Epidermal melanocyte (primary cell): ENCODE results near the gene CD300LF.

Source experiments
- DNase-seq: peaks from one replicate; pipeline ENCODE4 v3.0.0; 2011; ENCODE audit warnings: low spot score; ENCODE audit not compliant: insufficient read length

The CD300LF gene

DNA sequence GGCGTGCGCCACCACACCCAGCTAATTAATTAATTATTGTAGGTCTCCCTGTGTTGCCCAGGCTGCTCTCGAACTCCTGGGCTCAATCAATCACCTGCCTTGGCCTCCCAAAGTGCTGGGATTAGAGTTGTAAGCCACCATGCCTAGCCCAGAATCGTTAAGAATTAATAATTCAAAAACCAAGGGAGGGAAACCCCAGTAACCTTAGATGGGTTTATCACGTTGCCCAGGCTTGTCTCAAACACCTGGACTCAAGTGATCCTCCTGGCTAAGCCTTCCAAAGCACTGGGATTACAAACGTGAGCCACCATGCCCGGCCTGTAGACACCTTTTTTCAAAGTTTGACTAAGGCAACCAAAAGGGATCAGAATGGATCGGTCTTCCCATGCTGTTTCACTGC, 21.6 kb downstream of the CD300LF start:
- DNase-seq, result no peak

DNA sequence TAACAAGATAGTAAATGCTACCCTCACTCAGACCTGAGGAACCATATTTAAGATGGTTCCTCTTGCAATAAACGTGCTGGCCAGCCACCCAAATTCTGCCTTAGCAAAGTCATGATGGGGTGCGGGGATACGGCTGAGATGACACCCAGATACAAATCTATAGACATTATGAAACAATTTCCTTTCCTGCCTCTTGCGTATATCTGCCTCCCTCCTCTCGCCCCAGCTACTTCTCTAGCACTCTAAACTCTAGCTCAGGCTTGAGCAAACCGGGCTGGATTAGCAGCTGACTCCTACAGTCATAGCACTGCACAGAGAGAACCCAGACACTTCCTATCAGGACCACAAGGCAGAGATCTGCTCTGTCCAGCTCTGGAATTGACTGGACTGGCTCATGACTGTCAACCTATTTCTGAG, 22.3 kb downstream of the CD300LF start:
- DNase-seq, result no peak

GRCh38 chr17:74687886-74688285, 24.8 kb downstream of the CD300LF start:
- DNase-seq, result no peak

DNA sequence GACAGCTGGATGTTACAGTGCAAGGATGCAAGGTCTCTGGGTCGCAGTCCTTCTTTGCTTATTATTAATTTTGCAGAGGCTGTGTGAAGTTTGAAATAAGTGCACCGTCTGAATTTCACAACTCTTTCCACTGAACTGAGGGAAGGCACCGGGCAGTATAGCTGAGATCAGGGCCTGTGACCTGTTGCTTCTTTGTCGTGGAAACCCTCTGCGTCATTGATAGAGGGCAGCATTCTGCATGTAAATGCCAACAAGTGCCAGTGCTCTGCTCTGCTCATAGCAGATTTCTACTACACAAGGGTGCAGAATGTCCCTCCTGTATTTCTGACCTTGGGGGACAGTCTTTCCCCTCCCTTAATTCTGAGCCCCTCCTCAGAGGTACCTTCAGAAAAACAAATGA, 26.0 kb downstream of the CD300LF start:
- no peak for DNase-seq

GRCh38 chr17:74682471-74683190, 30.1 kb downstream of the CD300LF start:
- no peak for DNase-seq

GRCh38 chr17:74682028-74682427, 30.7 kb downstream of the CD300LF start:
- DNase-seq, result no peak

DNA sequence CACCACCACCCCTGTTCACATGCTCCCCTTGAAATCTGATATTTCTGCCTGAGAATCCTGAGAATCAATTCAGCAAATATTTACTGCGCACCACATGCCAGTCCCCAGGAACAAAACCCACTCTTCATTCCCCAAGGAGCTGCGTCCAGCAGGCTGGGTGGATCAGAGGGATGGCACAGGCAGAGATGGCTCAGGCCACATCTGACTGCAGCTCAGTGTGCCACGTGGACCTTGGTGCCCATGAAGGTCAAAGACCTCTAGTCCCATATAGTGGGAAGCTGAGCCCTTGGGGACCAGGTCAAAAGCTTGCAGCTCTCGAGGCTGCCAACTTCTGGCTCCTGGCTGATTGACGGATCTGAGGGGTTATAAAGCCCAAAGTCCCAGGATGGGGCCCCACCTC, 31.8 kb downstream of the CD300LF start:
- no peak for DNase-seq

- no peak for DNase-seq
Measured at GRCh38 chr17:74680213-74680612, 32.5 kb downstream of the CD300LF start.

DNA sequence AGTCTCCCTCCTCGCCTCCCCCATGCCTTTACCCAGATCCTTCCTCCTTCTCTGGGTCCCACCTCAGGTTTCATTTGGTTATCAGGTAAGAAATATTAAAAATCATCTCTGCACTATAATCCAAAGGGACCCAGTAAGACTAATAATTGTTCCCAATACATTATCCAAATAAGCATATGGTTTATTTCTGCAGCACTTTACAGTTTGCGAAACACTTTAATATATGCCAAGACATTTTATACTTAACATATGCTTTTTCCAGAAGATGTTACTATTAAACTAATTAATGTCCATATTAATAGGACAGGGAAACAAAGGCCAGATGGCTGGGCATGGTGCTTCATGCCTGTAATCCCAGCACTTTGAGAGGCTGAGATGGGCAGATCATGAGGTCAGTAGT, 33.3 kb downstream of the CD300LF start:
- DNase-seq, result no peak

- no peak for DNase-seq
Measured at GRCh38 chr17:74678541-74678940, 34.2 kb downstream of the CD300LF start.

GRCh38 chr17:74677558-74678466, 34.9 kb downstream of the CD300LF start:
- DNase-seq, result no peak

- no peak for DNase-seq
Measured at GRCh38 chr17:74671031-74671771, 41.5 kb downstream of the CD300LF start.

DNA sequence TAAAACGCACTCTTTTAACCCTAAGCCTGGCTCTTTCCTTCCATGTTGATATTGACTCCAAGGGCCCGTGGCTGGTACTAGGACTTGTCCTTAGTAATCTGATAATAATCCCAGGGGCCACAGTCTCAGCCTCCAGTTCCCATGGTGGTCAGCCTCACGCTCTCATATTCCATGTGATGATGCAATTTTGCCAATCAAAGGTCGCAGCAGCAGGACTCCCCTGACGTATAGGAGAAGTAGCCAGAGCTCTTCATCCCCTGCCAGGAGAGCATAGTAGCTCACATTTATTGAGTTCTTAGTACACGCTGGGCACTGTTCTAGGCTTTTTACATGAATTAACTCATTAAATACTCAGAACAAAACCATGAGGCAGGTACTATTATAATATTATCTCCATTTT, 42.4 kb downstream of the CD300LF start:
- DNase-seq, result no peak

GRCh38 chr17:74663561-74663960, 49.2 kb downstream of the CD300LF start:
- no peak for DNase-seq

GRCh38 chr17:74659889-74660288, 52.8 kb downstream of the CD300LF start:
- no peak for DNase-seq

DNA sequence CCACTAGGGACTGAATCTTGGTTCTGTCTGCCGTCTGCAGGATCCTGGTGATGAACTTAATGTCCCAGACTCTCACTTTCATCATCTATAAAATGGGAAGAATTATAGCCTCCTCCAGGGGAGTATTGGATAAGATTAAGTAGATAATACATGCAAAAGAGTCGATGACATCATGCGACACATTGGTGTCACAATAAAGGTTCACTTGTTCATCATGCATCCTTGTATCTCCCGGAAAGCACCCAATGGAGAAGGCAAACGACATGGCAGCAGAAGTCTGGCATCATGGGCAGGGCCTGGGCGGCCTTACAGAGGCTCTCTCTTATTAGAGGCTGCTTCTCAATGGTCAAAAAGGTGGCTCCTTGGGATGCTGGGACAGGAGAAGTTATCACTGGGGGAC, 54.1 kb downstream of the CD300LF start:
- DNase-seq, result no peak

GRCh38 chr17:74654742-74655141, 58.0 kb downstream of the CD300LF start:
- DNase-seq, result no peak

- DNase-seq, result no peak
Measured at GRCh38 chr17:74652020-74652419, 60.7 kb downstream of the CD300LF start.

DNA sequence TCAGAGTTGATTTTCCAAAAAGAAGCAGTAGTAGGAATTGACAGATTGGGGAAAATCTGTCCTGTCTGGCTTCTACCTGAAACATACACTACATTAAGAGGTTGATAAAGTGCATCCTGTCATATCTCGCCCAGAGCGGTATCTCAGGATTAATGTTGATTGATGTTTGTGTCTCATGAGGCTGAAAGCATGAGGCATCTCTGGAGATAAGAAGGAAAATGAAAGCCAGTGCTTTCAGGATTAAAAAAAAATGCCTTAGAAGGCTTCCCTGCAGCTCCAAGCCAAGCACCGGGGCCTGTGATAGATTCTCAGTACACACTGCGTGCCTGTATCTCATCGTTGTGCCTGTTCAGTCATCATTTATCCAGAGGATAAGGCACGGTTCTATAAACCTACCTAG, 62.8 kb downstream of the CD300LF start:
- DNase-seq, result no peak

GRCh38 chr17:74647871-74648672, 64.7 kb downstream of the CD300LF start:
- no peak for DNase-seq

GRCh38 chr17:74646231-74646630, 66.5 kb downstream of the CD300LF start:
- DNase-seq, result no peak
